AG09309 (cell line): ENCODE results near the gene THOC1.

Experiments
- DNase-seq: peaks from one replicate; pipeline ENCODE4 v3.0.0-alpha.2; 2010; ENCODE audit warnings: low read depth
- H3K4me3 ChIP-seq: 2 replicates; pipeline ENCODE4 v1.5.1; 2011; ENCODE audit warnings: mild to moderate bottlenecking, low read depth, low read length, moderate library complexity; ENCODE audit not compliant: control insufficient read depth
- CTCF ChIP-seq: IDR thresholded peaks from 2 replicates; pipeline ENCODE4 v1.5.1; 2011; ENCODE audit warnings: mild to moderate bottlenecking, low read depth, low read length, inconsistent platforms; ENCODE audit not compliant: insufficient read depth, control insufficient read depth; ENCODE audit errors: missing control alignments

THOC1 gene

GRCh38 chr18:285817-286216, 18.0 kb upstream of the THOC1 start:
- H3K4me3 ChIP-seq, result no peak overlapping the region
- no peak for TF ChIP-seq CTCF
- no peak for DNase-seq

GRCh38 chr18:275486-275885, 7.6 kb upstream of the THOC1 start:
- no peak overlapping the region for H3K4me3 ChIP-seq
- no peak for DNase-seq
- no peak for TF ChIP-seq CTCF

- H3K4me3 ChIP-seq, result no peak overlapping the region
- no peak for DNase-seq
- TF ChIP-seq CTCF, result no peak
These were observed 6.5 kb upstream of the THOC1 start for GRCh38 chr18:274313-274712.

- TF ChIP-seq CTCF, result no peak
- no peak overlapping the region for H3K4me3 ChIP-seq
- DNase-seq, result no peak
These were observed 5.7 kb upstream of the THOC1 start for GRCh38 chr18:273525-273924.

- no peak for TF ChIP-seq CTCF
- no peak for DNase-seq
- no peak overlapping the region for H3K4me3 ChIP-seq
These were observed 4.8 kb upstream of the THOC1 start for GRCh38 chr18:272650-273049.

- H3K4me3 ChIP-seq, result no peak overlapping the region
- TF ChIP-seq CTCF, result no peak
- DNase-seq, result no peak
These were observed 1.7 kb upstream of the THOC1 start for GRCh38 chr18:269480-270095.

- DNase-seq, result no peak
- no peak for TF ChIP-seq CTCF
- peak overlapping the region; percentile 93 for H3K4me3 ChIP-seq
These were observed 513 bp downstream of the THOC1 start for GRCh38 chr18:267380-267687.
